HG03196 (cell line): ENCODE results near the gene IFNLR1.

Source experiments
- ATAC-seq: cut with Tn5 transposase; IDR thresholded peaks from one replicate; pipeline ENCODE4 v1.9.1; 2021; ENCODE audit not compliant: unreplicated experiment

The IFNLR1 gene

GRCh38 chr1:24150234-24151174 lies 36.6 kb downstream of the IFNLR1 start:
- peak; percentile 75 for ATAC-seq

- ATAC-seq: no peak
Observed at GRCh38 chr1:24149866-24150233, 37.2 kb downstream of the IFNLR1 start.

DNA sequence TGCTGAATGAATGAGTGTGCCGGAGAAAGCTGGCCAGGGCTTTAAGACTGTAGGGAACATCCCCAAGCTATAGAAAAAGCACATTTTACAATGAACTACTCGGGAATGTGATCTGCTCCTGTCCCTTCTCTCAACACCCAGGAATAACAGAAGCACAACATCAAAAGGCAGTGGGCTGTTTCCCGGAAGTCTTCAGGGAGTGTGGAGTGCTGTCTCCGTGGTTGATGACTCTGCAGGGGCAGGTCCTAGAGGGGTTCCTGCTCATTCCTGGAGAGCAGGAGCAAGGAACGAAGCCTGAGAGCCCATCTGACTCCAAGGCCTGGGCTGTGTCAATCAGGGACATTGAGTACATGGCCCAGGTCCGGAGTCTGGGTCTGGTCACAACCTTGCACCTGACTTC lies 39.3 kb downstream of the IFNLR1 start:
- no peak for ATAC-seq

DNA sequence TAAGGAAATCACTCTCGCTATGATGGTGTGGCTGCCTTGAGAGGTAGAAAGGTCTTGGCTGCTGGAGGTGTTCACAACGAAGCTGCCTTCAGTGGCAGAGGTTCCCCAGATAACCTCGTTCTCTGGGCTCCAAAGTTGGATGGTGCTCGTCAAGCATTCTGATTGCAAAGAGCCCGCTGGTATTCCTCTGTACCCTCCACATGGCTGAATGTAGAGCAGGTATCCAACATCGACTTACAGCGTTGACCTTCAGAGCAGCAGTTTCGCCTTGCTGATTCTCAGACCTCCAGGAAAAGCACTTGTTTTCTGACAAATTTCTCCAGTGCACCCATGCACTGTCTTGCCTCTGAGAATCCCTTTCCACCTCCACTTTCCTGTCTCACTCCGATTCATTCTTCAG lies 39.9 kb downstream of the IFNLR1 start:
- no peak for ATAC-seq

DNA sequence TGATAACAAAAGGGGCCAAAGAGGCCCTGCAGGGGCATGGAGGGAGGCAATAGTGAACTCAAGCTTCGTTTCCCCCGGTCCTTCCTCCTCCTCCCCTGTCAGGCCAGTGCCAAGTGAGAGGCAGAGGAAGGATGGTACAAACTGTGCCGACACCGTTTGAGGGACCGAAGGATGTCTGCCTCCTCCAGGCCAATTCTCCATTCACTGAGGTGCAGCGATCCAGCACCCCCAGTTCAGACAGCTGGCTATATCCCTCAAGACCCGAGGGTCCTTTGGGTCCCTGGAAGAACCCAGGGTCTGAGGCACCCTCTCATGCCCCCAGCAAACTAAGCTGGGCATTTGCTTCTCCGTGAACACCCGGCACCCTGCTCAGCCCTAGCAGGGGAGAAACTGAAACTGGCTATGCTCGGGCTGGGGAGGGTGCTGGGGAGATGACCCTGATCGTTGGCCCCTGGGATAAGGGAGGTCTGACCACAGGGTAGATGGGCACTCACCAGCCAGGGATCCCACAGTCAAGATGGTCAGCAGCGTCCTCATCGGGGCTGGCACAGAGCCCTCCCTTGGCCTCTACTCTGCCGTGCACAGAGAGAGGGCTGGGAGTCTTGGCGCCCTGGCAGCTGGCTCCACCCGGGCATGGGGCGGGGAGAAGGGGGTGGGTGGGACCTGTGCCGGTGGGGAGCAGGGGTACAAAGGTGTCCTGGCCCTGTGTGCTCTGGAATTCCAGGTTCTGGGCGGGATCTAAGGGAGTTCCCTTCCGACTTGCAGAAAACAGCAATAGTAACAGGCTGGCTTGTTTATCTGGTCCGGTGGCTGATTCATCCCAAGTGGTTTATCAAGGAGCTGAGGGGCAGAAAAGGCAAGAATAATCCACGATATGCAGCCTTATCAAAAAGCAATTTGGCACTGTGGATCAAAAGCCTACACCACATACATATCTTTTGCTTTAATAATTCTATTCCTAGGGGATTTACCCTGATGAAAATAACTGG lies 44.2 kb downstream of the IFNLR1 start, which contains the start of gene IL22RA1:
Gene IL22RA1 (minus strand): TSS at position 595 of the 989 bp plus-strand sequence. CDS start 58 bp downstream, at position 537.
- ATAC-seq: no peak

- no peak for ATAC-seq
Observed at GRCh38 chr1:24141311-24141997, 45.6 kb downstream of the IFNLR1 start.

GRCh38 chr1:24140741-24141181 lies 46.3 kb downstream of the IFNLR1 start:
- no peak for ATAC-seq

- ATAC-seq: no peak
Observed at GRCh38 chr1:24139841-24140425, 47.2 kb downstream of the IFNLR1 start.

DNA sequence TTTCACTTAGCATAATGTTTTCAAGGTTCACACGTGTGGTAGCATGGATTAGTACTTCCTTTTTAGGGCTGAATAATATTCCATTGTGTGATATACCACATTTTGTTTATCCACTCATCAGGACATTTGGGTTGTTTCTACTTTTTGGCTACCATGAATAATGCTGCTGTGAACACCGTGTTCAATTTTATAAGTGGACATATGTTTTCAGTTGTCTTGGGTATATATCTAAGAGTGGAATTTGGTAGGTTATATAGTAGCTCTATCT lies 47.9 kb downstream of the IFNLR1 start:
- no peak for ATAC-seq

GRCh38 chr1:24138476-24139221 lies 48.4 kb downstream of the IFNLR1 start:
- ATAC-seq: no peak

DNA sequence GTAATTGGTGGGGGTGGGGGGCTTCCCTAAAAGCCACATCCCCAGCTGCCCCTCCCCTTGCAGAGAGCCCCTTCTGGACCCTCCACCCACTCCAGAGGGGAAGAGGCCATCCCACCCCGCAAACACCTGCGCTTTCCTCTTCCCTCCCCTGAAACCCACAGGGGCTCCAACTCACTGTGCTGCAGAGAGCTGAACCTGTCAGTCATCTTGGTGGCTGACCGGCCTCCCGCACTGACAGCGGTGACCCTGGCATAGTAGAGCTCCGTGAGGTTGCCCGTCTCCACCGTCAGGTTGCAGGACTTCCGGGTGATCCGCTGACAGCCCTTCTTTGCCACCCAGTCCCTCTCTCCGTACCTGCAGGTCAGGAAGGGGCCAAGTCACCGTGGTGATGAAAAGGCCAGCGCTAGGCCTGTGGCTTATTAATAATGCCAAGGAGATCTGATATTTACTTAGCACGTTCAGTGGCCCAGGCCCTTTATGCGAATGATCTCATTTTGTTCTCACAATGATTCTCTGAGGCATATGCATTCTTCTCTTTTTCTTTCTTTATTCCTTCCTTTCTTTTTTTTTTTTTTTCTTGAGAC lies 50.0 kb downstream of the IFNLR1 start:
- no peak for ATAC-seq

DNA sequence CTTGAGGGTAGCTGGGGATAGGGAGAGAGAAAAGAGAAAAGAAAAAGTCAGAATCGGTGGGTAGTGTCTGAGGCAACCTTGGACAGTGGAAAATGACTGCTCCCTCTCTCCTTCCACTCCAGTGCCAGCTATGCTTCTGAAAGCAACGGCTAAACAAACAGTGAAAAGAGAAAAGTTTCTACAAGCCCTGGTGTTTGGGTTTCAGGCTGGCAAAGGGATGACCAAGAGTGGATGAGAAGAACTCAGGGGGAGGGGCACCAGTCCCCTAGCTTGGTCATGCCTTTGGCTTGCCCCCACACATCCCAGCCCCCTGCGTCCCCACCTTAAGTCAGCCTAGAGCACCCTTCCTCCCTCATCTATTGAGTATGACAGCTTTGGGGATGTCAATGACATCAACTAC lies 52.7 kb downstream of the IFNLR1 start:
- no peak for ATAC-seq

DNA sequence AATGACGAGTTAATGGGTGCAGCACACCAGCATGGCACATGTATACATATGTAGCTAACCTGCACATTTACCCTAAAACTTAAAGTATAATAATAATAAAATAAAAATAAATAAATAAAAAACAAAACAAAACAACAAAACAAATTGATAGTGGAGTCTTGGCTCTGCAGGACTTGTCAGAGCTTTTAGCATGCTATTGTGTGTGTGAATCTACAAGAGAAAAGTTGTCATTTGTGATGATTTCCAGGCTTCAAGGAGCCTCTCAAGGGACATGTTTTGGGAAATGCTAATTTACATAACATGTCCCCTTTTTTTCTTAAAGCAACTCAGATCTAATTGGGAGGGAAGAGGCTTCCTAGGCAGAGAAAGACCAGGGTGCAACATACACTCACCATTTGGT lies 53.3 kb downstream of the IFNLR1 start:
- no peak for ATAC-seq

DNA sequence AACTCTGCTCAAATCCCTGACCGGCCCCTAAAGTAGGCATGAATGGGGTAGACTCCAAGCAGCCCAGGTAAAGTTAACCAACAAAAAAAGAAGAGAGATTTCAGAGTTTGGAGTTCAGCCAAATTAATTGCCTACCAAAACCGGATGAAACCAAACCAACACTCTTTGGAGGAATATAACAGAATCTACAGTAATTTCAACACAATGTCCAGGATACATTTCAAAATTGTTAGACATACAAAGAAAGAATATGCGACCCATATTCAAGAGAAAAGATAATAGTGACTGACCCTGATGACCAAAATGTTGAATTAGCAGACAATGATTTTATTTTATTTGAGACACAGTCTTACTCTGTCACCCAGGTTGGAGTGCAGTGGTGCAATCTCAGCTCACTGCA lies 56.7 kb downstream of the IFNLR1 start:
- no peak for ATAC-seq

DNA sequence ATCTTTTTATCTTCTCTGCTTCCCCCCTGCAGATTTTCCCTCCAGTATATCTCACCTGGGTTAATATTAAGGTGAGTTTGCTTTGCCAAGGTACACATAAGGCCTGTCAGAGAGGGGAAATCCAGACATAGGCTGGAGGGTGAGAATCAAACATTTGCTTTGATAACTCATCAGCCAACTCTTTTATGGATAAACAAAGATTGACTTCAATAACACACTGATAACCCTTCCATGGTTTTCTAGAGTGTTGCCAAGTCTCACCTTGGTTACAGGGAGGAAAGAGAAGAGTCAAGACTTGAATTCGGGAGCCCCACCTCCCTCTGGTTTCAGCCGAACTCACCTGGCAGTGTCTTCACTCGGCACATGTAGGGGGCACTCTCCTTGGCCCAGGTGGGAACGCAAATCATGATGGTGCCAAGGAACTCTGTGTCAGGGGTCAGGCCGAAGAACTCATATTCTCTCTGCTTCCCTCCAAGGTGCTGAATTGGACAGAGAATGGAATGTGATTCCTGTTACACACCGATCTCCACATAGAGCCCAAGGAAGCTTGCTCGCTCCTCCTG lies 59.2 kb downstream of the IFNLR1 start:
- ATAC-seq: no peak

- no peak for ATAC-seq
Observed at GRCh38 chr1:24127134-24127800, 59.8 kb downstream of the IFNLR1 start.

GRCh38 chr1:24126672-24127023 lies 60.4 kb downstream of the IFNLR1 start:
- no peak for ATAC-seq

GRCh38 chr1:24126018-24126671 lies 60.9 kb downstream of the IFNLR1 start:
- no peak for ATAC-seq
